ENCODE data around the gene TBCD.

The TBCD gene

GRCh38 chr17:82907797-82908542, 156.1 kb downstream of the TBCD start:
- DNase-seq (ENCODE audit: low read depth), result no peak
- no peak overlapping the region for H3K4me3 ChIP-seq (ENCODE audit: low read depth, low read length)

- no peak overlapping the region for H3K4me3 ChIP-seq (ENCODE audit: low read depth, low read length)
- DNase-seq (ENCODE audit: low read depth), result no peak
Measured at GRCh38 chr17:82908543-82909160, 156.8 kb downstream of the TBCD start.

- H3K4me3 ChIP-seq (ENCODE audit: low read depth, low read length), result no peak overlapping the region
- no peak for DNase-seq (ENCODE audit: low read depth)
Measured at GRCh38 chr17:82909322-82909904, 157.5 kb downstream of the TBCD start.

GRCh38 chr17:82910041-82910481, 158.2 kb downstream of the TBCD start:
- H3K4me3 ChIP-seq (ENCODE audit: low read depth, low read length), result no peak overlapping the region
- DNase-seq (ENCODE audit: low read depth), result no peak

GRCh38 chr17:82910770-82911169, 158.9 kb downstream of the TBCD start:
- DNase-seq (ENCODE audit: low read depth), result no peak
- no peak overlapping the region for H3K4me3 ChIP-seq (ENCODE audit: low read depth, low read length)

- DNase-seq (ENCODE audit: low read depth), result no peak
- H3K4me3 ChIP-seq (ENCODE audit: low read depth, low read length), result no peak overlapping the region
Measured at GRCh38 chr17:82911822-82912221, 160.0 kb downstream of the TBCD start.

GRCh38 chr17:82912484-82913089, 160.7 kb downstream of the TBCD start:
- DNase-seq (ENCODE audit: low read depth), result no peak
- H3K4me3 ChIP-seq (ENCODE audit: low read depth, low read length), result no peak overlapping the region

GRCh38 chr17:82913304-82914043, 161.6 kb downstream of the TBCD start:
- no peak overlapping the region for H3K4me3 ChIP-seq (ENCODE audit: low read depth, low read length)
- DNase-seq (ENCODE audit: low read depth), result no peak

- no peak overlapping the region for H3K4me3 ChIP-seq (ENCODE audit: low read depth, low read length)
- DNase-seq (ENCODE audit: low read depth), result no peak
Measured at GRCh38 chr17:82914375-82914774, 162.5 kb downstream of the TBCD start.

GRCh38 chr17:82915010-82915756, 163.3 kb downstream of the TBCD start:
- no peak for DNase-seq (ENCODE audit: low read depth)

GRCh38 chr17:82915757-82916027, 163.8 kb downstream of the TBCD start:
- no peak overlapping the region for H3K4me3 ChIP-seq (ENCODE audit: low read depth, low read length)
- DNase-seq (ENCODE audit: low read depth), result no peak

More at GRCh38 chr17:82915010-82915756, 163.3 kb downstream of the TBCD start:
- H3K4me3 ChIP-seq (ENCODE audit: low read depth, low read length), result no peak overlapping the region

GRCh38 chr17:82917699-82918345, 166.0 kb downstream of the TBCD start:
- DNase-seq (ENCODE audit: low read depth), result no peak
- H3K4me3 ChIP-seq (ENCODE audit: low read depth, low read length), result no peak overlapping the region

GRCh38 chr17:82918508-82918907, 166.6 kb downstream of the TBCD start:
- no peak overlapping the region for H3K4me3 ChIP-seq (ENCODE audit: low read depth, low read length)
- no peak for DNase-seq (ENCODE audit: low read depth)

GRCh38 chr17:82920150-82920549, 168.3 kb downstream of the TBCD start:
- no peak for DNase-seq (ENCODE audit: low read depth)
- H3K4me3 ChIP-seq (ENCODE audit: low read depth, low read length), result no peak overlapping the region

- H3K4me3 ChIP-seq (ENCODE audit: low read depth, low read length), result no peak overlapping the region
- DNase-seq (ENCODE audit: low read depth), result no peak
Measured at GRCh38 chr17:82920715-82921114, 168.8 kb downstream of the TBCD start.

GRCh38 chr17:82921426-82921825, 169.6 kb downstream of the TBCD start:
- H3K4me3 ChIP-seq (ENCODE audit: low read depth, low read length), result no peak overlapping the region
- no peak for DNase-seq (ENCODE audit: low read depth)

GRCh38 chr17:82922646-82923045, 170.8 kb downstream of the TBCD start:
- no peak for DNase-seq (ENCODE audit: low read depth)
- H3K4me3 ChIP-seq (ENCODE audit: low read depth, low read length), result no peak overlapping the region

- no peak for DNase-seq (ENCODE audit: low read depth)
Measured at GRCh38 chr17:82923366-82924113, 171.7 kb downstream of the TBCD start.

More at GRCh38 chr17:82923366-82924113, 171.7 kb downstream of the TBCD start:
- no peak overlapping the region for H3K4me3 ChIP-seq (ENCODE audit: low read depth, low read length)
